HepG2 (cell line): Measurements from ENCODE around the gene MFAP1.
"Not testable (repeated sequence)": the region's sequence is repeated elsewhere in the genome, so short reads cannot be mapped to it uniquely, and the experiment has no call there.

Experiments used
- BCL6 ChIP-seq: IDR thresholded peaks from 2 replicates; pipeline ENCODE4 v1.6.1; 2016; ENCODE audit warnings: missing genetic modification reagents, missing compliant biosample characterization
- CREB1 ChIP-seq, 2 experiments: fragments of 450-650 bp in 1 of 2; IDR thresholded peaks; 2 replicates each; pipeline ENCODE4 v1.6.1; 2016 to 2017; ENCODE audit warnings: control low read depth in 1 of 2, mild to moderate bottlenecking in 1 of 2, missing compliant biosample characterization in 1 of 2, missing genetic modification characterization in 1 of 2
- ETV5 ChIP-seq: IDR thresholded peaks from 2 replicates; pipeline ENCODE4 v1.6.1; 2018; ENCODE audit warnings: missing biosample characterization, missing genetic modification reagents, inconsistent platforms, borderline replicate concordance
- FOXA1 ChIP-seq, 2 experiments: fragments of 450-650 bp in 1 of 2; sonication (generic) in 1 of 2; formaldehyde crosslinking in 1 of 2; IDR thresholded peaks; 2 replicates each; pipeline versions ENCODE4 v1.4.0 to v1.6.1; 2016 to 2020; ENCODE audit warnings: missing genetic modification reagents in 1 of 2
- HES4 ChIP-seq: sonication (generic); formaldehyde crosslinking; IDR thresholded peaks from 2 replicates; pipeline ENCODE4 v1.9.0; 2021; ENCODE audit warnings: mild to moderate bottlenecking, missing genetic modification reagents, borderline replicate concordance
- HMG20B ChIP-seq: conservative IDR thresholded peaks from 2 replicates; pipeline ENCODE4 v1.6.1; 2016; ENCODE audit warnings: missing genetic modification reagents, missing compliant biosample characterization
- HOXD1 ChIP-seq: sonication (generic); formaldehyde crosslinking; IDR thresholded peaks from 2 replicates; pipeline ENCODE4 v1.5.0; 2020; ENCODE audit warnings: missing genetic modification reagents
- MXI1 ChIP-seq: IDR thresholded peaks from 3 replicates; pipeline ENCODE4 v1.6.1; 2012; ENCODE audit warnings: low read depth, low read length, inconsistent platforms, borderline replicate concordance
- NPAS2 ChIP-seq: sonication (generic); formaldehyde crosslinking; IDR thresholded peaks from 2 replicates; pipeline ENCODE4 v1.8.0; 2022; ENCODE audit warnings: mild to moderate bottlenecking, missing genetic modification reagents, borderline replicate concordance
- PRPF4 ChIP-seq: fragments of 200-400 bp; formaldehyde crosslinking; IDR thresholded peaks from 2 replicates; pipeline ENCODE4 v1.6.1; 2016; ENCODE audit warnings: low read length, low read depth; ENCODE audit not compliant: poor library complexity, severe bottlenecking
- SMARCC2 ChIP-seq: fragments of 450-650 bp; IDR thresholded peaks from 2 replicates; pipeline ENCODE4 v1.6.1; 2017; ENCODE audit warnings: antibody characterized with exemption, mild to moderate bottlenecking
- ZNF274 ChIP-seq: sonication (generic); formaldehyde crosslinking; IDR thresholded peaks from 2 replicates; pipeline ENCODE4 v1.5.1; 2020; ENCODE audit warnings: mild to moderate bottlenecking, missing genetic modification reagents
- ZNF772 ChIP-seq: sonication (generic); formaldehyde crosslinking; IDR thresholded peaks from 2 replicates; pipeline ENCODE4 v1.5.0; 2020; ENCODE audit warnings: mild to moderate bottlenecking, missing genetic modification reagents
- TF ChIP-seq, protein P1 (sequence below): sonication (generic); formaldehyde crosslinking; IDR thresholded peaks from 2 replicates; pipeline ENCODE4 v1.5.0; 2020; ENCODE audit warnings: mild to moderate bottlenecking, missing genetic modification reagents, moderate library complexity

DNA sequence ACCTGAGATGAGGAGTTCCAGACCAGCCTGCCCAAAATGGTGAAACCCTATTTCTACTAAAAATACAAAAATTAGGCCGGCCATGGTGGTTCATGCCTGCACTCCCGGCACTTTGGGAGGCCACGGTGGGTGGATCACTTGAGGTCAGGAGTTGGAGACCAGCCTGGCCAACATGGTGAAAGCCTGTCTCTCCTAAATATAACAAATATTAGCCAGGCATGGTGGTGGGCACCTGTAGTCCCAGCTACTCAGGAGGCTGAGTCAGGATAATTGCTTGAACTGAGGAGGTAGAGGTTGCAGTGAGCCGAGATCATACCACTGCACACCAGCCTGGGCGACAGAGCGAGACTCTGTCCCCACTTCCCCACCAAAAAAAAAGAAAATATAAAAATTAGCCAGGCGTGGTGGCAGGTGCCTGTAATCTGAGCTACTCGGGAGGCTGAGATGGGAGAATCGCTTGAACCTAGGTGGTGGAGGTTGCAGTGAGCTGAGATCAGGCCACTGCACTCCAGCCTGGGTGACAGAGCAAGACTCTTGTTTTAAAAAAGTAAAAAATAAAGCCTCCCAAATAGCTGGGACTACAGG is 6.3 kb upstream of the MFAP1 start:
- TF ChIP-seq, protein P1, sequence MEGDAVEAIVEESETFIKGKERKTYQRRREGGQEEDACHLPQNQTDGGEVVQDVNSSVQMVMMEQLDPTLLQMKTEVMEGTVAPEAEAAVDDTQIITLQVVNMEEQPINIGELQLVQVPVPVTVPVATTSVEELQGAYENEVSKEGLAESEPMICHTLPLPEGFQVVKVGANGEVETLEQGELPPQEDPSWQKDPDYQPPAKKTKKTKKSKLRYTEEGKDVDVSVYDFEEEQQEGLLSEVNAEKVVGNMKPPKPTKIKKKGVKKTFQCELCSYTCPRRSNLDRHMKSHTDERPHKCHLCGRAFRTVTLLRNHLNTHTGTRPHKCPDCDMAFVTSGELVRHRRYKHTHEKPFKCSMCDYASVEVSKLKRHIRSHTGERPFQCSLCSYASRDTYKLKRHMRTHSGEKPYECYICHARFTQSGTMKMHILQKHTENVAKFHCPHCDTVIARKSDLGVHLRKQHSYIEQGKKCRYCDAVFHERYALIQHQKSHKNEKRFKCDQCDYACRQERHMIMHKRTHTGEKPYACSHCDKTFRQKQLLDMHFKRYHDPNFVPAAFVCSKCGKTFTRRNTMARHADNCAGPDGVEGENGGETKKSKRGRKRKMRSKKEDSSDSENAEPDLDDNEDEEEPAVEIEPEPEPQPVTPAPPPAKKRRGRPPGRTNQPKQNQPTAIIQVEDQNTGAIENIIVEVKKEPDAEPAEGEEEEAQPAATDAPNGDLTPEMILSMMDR (CRISPR knock-in tag): not testable (repeated sequence)
- TF ChIP-seq PRPF4; ETV5; NPAS2 (CRISPR knock-in tag); CREB1 (IDR thresholded peaks at IDR 0.05); CREB1 (CRISPR knock-in tag; IDR thresholded peaks at IDR 0.05); BCL6 (CRISPR knock-in tag); ZNF772 (CRISPR knock-in tag); SMARCC2; HES4 (CRISPR knock-in tag); FOXA1 (IDR thresholded peaks at IDR 0.05); FOXA1 (CRISPR knock-in tag; IDR thresholded peaks at IDR 0.05); MXI1; HMG20B (CRISPR knock-in tag); HOXD1; ZNF274 (CRISPR knock-in tag): not testable (repeated sequence)
